Nephron (organoid): ENCODE data around the gene FBXL7.

ENCODE experiments used
- H3K27ac Mint-ChIP-seq, 3 experiments: 2 replicates each; pipeline ENCODE4 v1.8.0; 2020; ENCODE audit warnings: mixed read lengths in 3 of 3, mild to moderate bottlenecking in 2 of 3, moderate library complexity in 1 of 3
- H3K27me3 Mint-ChIP-seq: 2 replicates; pipeline ENCODE4 v1.8.0; 2021; ENCODE audit warnings: low read depth, mild to moderate bottlenecking, moderate library complexity, mixed read lengths
- H3K36me3 Mint-ChIP-seq: 2 replicates; pipeline ENCODE4 v1.8.0; 2020; ENCODE audit warnings: low read depth, mixed read lengths
- H3K4me1 Mint-ChIP-seq: 2 replicates; pipeline ENCODE4 v1.8.0; 2020; ENCODE audit warnings: mixed read lengths
- H3K4me3 Mint-ChIP-seq, 3 experiments: 2 replicates each; pipeline ENCODE4 v1.8.0; 2020; ENCODE audit warnings: mild to moderate bottlenecking in 3 of 3, mixed read lengths in 3 of 3, moderate library complexity in 2 of 3
- H3K9me3 Mint-ChIP-seq: 2 replicates; pipeline ENCODE4 v1.8.0; 2020; ENCODE audit warnings: mixed read lengths
- CTCF ChIP-seq, 3 experiments: fragments of 200-600 bp; sonication (generic); IDR thresholded peaks; one replicate each; pipeline ENCODE4 v1.5.0; 2021; ENCODE audit warnings: antibody characterized with exemption in 3 of 3; ENCODE audit not compliant: unreplicated experiment in 3 of 3

Gene FBXL7

GRCh38 chr5:15937708-15938107 is 437.7 kb downstream of the FBXL7 start:
- Mint-ChIP-seq H3K9me3 (peaks cover 2% of the 10 kb centered on the region), H3K27ac (no peak overlapping the region), H3K4me1 (peaks cover 21% of the 10 kb centered on the region), H3K36me3 (peaks cover 81% of the 10 kb centered on the region), H3K4me3 (no peak overlapping the region), H3K27me3 (no peaks in the 10 kb centered on the region)
- TF ChIP-seq CTCF (IDR thresholded peaks at IDR 0.05; ENCODE audit: unreplicated experiment in 3 of 3), result no peak

- H3K4me3 Mint-ChIP-seq, result no peak overlapping the region
- H3K4me1 Mint-ChIP-seq, result peaks cover 16% of the 10 kb centered on the region
- H3K9me3 Mint-ChIP-seq, result peaks cover 2% of the 10 kb centered on the region
- H3K27ac Mint-ChIP-seq, result no peak overlapping the region
- H3K36me3 Mint-ChIP-seq, result peaks cover 80% of the 10 kb centered on the region
- TF ChIP-seq CTCF (IDR thresholded peaks at IDR 0.05; ENCODE audit: unreplicated experiment in 3 of 3), result no peak
- no peaks in the 10 kb centered on the region for H3K27me3 Mint-ChIP-seq
These were observed 438.2 kb downstream of the FBXL7 start for GRCh38 chr5:15938186-15938585.

GRCh38 chr5:15938961-15939360 is 439.0 kb downstream of the FBXL7 start:
- H3K4me3 Mint-ChIP-seq, result no peak overlapping the region
- H3K36me3 Mint-ChIP-seq, result peaks cover 83% of the 10 kb centered on the region
- no peaks in the 10 kb centered on the region for H3K27me3 Mint-ChIP-seq
- no peak overlapping the region for H3K27ac Mint-ChIP-seq
- peaks cover 2% of the 10 kb centered on the region for H3K9me3 Mint-ChIP-seq
- TF ChIP-seq CTCF (IDR thresholded peaks at IDR 0.05; ENCODE audit: unreplicated experiment in 3 of 3), result no peak
- peaks cover 11% of the 10 kb centered on the region for H3K4me1 Mint-ChIP-seq

GRCh38 chr5:15940905-15941304 is 440.9 kb downstream of the FBXL7 start:
- TF ChIP-seq CTCF (IDR thresholded peaks at IDR 0.05; ENCODE audit: unreplicated experiment in 3 of 3), result no peak
- H3K27ac Mint-ChIP-seq, result no peak overlapping the region
- no peak overlapping the region for H3K4me3 Mint-ChIP-seq
- no peaks in the 10 kb centered on the region for H3K27me3 Mint-ChIP-seq
- H3K9me3 Mint-ChIP-seq, result no peaks in the 10 kb centered on the region
- peaks cover 11% of the 10 kb centered on the region for H3K4me1 Mint-ChIP-seq
- H3K36me3 Mint-ChIP-seq, result peaks cover 75% of the 10 kb centered on the region

GRCh38 chr5:15943487-15943886 is 443.5 kb downstream of the FBXL7 start:
- no peak for TF ChIP-seq CTCF (IDR thresholded peaks at IDR 0.05; ENCODE audit: unreplicated experiment in 3 of 3)
- H3K4me3 Mint-ChIP-seq, result no peak overlapping the region
- H3K4me1 Mint-ChIP-seq, result peaks cover 15% of the 10 kb centered on the region
- no peaks in the 10 kb centered on the region for H3K27me3 Mint-ChIP-seq
- no peaks in the 10 kb centered on the region for H3K9me3 Mint-ChIP-seq
- H3K36me3 Mint-ChIP-seq, result peaks cover 56% of the 10 kb centered on the region
- no peak overlapping the region for H3K27ac Mint-ChIP-seq

- no peak for TF ChIP-seq CTCF (IDR thresholded peaks at IDR 0.05; ENCODE audit: unreplicated experiment in 3 of 3)
- Mint-ChIP-seq H3K27ac (no peak overlapping the region), H3K9me3 (peaks cover 2% of the 10 kb centered on the region), H3K36me3 (peaks cover 43% of the 10 kb centered on the region), H3K4me1 (peaks cover 17% of the 10 kb centered on the region), H3K4me3 (no peak overlapping the region), H3K27me3 (no peaks in the 10 kb centered on the region)
These were observed 446.0 kb downstream of the FBXL7 start for GRCh38 chr5:15946026-15946425.
